RWPE2 (cell line): ENCODE data around the gene GRK5.

Experiments used
- ATAC-seq: fragments of 200-7000 bp; cut with Tn5 transposase; 3 replicates; pipeline ENCODE4 v1.9.1; 2021; ENCODE audit warnings: low read depth
- DNase-seq: peaks from one replicate; pipeline ENCODE4 v3.0.0-alpha.2; 2020; ENCODE audit warnings: low spot score
- H3K27ac ChIP-seq: fragments of 450-650 bp; 2 replicates; pipeline ENCODE4 v1.5.1; 2017; ENCODE audit warnings: mild to moderate bottlenecking; ENCODE audit not compliant: poor library complexity, severe bottlenecking
- H3K27me3 ChIP-seq: fragments of 250-450 bp; sonication (Bioruptor Pico); 2 replicates; pipeline ENCODE4 v1.5.1; 2021; ENCODE audit warnings: mild to moderate bottlenecking, moderate library complexity; ENCODE audit not compliant: insufficient read depth, poor library complexity, severe bottlenecking
- H3K36me3 ChIP-seq: fragments of 250-450 bp; sonication (Bioruptor Pico); 2 replicates; pipeline ENCODE4 v1.5.1; 2020; ENCODE audit warnings: low read depth, mild to moderate bottlenecking, moderate library complexity
- H3K4me1 ChIP-seq: fragments of 250-450 bp; sonication (Bioruptor Pico); 2 replicates; pipeline ENCODE4 v1.5.1; 2021; ENCODE audit warnings: mild to moderate bottlenecking, moderate library complexity; ENCODE audit not compliant: insufficient read depth, poor library complexity, severe bottlenecking
- H3K4me3 ChIP-seq: fragments of 250-450 bp; sonication (Bioruptor Pico); 2 replicates; pipeline ENCODE4 v1.5.1; 2021; ENCODE audit warnings: mild to moderate bottlenecking, moderate library complexity; ENCODE audit not compliant: severe bottlenecking
- H3K9me3 ChIP-seq: fragments of 250-450 bp; sonication (Bioruptor Pico); 2 replicates; pipeline ENCODE4 v1.5.1; 2021; ENCODE audit warnings: mild to moderate bottlenecking, moderate library complexity; ENCODE audit not compliant: severe bottlenecking
- TF ChIP-seq, protein P1 (sequence below): fragments of 450-650 bp; IDR thresholded peaks from one replicate; pipeline ENCODE4 v1.5.1; 2017; ENCODE audit warnings: mild to moderate bottlenecking, moderate library complexity; ENCODE audit not compliant: poor library complexity, severe bottlenecking

The GRK5 gene

DNA sequence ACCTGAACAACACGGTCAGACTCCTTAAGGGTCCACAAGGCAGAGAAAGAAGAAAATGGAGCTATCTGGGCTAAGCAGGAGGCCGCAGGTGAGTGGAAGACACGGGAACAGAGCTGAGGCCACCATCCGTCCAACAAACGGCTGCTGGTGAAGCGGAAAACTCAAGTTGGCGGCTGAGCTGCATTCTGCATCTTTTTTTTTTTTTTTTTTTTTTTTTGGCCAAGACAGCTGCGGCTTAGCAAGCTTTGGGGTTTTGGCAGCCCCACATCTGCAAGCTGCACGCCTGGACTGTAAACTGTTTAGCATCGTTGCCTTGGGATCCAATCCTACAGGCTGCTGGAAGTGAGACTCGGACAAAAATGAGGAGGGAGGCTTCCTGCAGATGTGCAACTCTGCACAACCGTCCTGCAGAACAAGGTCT is 297.8 kb downstream of the GRK5 start:
- TF ChIP-seq, protein P1, sequence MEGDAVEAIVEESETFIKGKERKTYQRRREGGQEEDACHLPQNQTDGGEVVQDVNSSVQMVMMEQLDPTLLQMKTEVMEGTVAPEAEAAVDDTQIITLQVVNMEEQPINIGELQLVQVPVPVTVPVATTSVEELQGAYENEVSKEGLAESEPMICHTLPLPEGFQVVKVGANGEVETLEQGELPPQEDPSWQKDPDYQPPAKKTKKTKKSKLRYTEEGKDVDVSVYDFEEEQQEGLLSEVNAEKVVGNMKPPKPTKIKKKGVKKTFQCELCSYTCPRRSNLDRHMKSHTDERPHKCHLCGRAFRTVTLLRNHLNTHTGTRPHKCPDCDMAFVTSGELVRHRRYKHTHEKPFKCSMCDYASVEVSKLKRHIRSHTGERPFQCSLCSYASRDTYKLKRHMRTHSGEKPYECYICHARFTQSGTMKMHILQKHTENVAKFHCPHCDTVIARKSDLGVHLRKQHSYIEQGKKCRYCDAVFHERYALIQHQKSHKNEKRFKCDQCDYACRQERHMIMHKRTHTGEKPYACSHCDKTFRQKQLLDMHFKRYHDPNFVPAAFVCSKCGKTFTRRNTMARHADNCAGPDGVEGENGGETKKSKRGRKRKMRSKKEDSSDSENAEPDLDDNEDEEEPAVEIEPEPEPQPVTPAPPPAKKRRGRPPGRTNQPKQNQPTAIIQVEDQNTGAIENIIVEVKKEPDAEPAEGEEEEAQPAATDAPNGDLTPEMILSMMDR, result no peak
- DNase-seq, result no peak

More for the DNA sequence above, 297.8 kb downstream of the GRK5 start:
- H3K4me1 ChIP-seq, result no peaks in the 10 kb centered on the region
- H3K27ac ChIP-seq, result no peak overlapping the region
- H3K27me3 ChIP-seq, result no peaks in the 10 kb centered on the region
- H3K4me3 ChIP-seq, result no peak overlapping the region
- H3K9me3 ChIP-seq, result no peaks in the 10 kb centered on the region
- ATAC-seq, result no peak
- no peaks in the 10 kb centered on the region; the same call in 1 of the 2 replicates for H3K36me3 ChIP-seq
